ENCODE results near the gene CCDC13.

The CCDC13 gene

DNA sequence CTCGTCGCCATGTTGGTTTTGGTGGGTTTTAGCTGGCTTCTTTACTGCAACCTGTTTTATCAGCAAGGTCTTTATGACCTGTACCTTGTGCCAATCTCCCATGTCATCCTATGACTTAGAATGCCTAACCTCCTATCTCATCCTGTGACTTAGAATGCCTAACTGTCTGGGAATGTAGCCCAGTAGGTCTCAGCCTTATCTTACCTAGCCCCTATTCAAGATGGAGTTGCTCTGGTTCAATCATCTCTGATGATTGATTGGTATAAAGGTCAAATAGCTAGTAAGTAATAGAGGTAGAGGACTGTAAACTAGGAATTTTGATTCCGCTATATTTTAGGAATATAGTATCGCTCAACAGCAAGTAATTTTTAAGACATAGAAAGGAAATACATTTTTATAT is 34.9 kb upstream of the CCDC13 start:
- Histone ChIP-seq H3K27ac (ENCODE audit: low read depth, low read length) (no peak overlapping the region), H3K4me3 (ENCODE audit: low read depth in 1 of 2, low read length in 2 of 2) (no peak overlapping the region)

DNA sequence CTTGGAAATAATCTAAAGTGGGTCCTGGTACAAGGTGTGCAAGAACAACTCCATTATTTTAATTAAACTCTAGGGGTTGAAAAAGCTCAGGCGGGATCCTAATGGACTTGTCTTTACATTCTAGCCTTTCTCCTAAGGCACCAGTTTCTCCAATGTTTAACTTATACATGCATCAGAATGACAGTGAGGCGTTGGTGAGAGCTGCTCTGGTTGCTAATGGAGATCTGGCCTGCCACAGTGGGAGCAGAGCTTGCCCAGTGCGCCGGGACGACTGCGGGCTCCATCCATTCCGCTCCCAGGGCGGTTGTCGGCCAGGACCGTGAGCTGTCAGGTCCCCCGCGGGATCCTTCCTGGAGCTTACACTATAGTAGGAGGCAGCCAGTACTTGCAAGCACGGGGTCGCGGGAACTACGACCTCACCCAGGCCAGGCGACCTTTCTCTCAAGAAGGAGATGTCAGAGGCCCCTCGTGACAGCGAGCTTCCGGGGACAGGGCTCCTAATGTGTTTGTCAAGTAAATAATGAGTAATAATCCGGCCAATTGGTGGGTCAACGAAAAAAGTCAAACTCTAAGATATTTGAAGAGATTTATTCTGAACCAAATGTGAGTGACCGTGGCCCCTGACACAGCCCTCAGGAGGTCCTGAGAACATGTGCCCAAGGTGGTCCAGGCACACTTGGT is 32.2 kb upstream of the CCDC13 start:
- H3K4me1 ChIP-seq (ENCODE audit: insufficient read depth, low read length) = peaks cover 36% of the 10 kb centered on the region
- no peaks in the 10 kb centered on the region for H3K27me3 ChIP-seq (ENCODE audit: control insufficient read depth in 1 of 2, insufficient read depth in 2 of 2, low read length in 2 of 2)
- H3K9ac ChIP-seq (ENCODE audit: low read length) = peak overlapping the region; percentile 52
- peak overlapping the region; percentile 100 for H3K27ac ChIP-seq (ENCODE audit: low read depth, low read length)
- H3K36me3 ChIP-seq (ENCODE audit: insufficient read depth, low read length) = no peaks in the 10 kb centered on the region
- H3K9me3 ChIP-seq (ENCODE audit: low read length) = no peaks in the 10 kb centered on the region
- H3K4me3 ChIP-seq (ENCODE audit: low read depth in 1 of 2, low read length in 2 of 2) = peak overlapping the region in 1 of 2 donors; percentile 99

More for the DNA sequence above, 34.9 kb upstream of the CCDC13 start:
- H3K27me3 ChIP-seq (ENCODE audit: control insufficient read depth in 1 of 2, insufficient read depth in 2 of 2, low read length in 2 of 2) = no peaks in the 10 kb centered on the region
- H3K9me3 ChIP-seq (ENCODE audit: low read length) = no peaks in the 10 kb centered on the region
- no peak overlapping the region for H3K9ac ChIP-seq (ENCODE audit: low read length)
- H3K36me3 ChIP-seq (ENCODE audit: insufficient read depth, low read length) = no peaks in the 10 kb centered on the region
- peaks cover 10% of the 10 kb centered on the region for H3K4me1 ChIP-seq (ENCODE audit: insufficient read depth, low read length)

- no peaks in the 10 kb centered on the region for H3K9me3 ChIP-seq (ENCODE audit: low read length)
- peak overlapping the region; percentile 100 for H3K27ac ChIP-seq (ENCODE audit: low read depth, low read length)
- H3K4me1 ChIP-seq (ENCODE audit: insufficient read depth, low read length) = peaks cover 41% of the 10 kb centered on the region
- H3K4me3 ChIP-seq (ENCODE audit: low read depth in 1 of 2, low read length in 2 of 2) = peak overlapping the region; percentile 92 to 99
- peak overlapping the region; percentile 52 for H3K9ac ChIP-seq (ENCODE audit: low read length)
- H3K36me3 ChIP-seq (ENCODE audit: insufficient read depth, low read length) = no peaks in the 10 kb centered on the region
- H3K27me3 ChIP-seq (ENCODE audit: control insufficient read depth in 1 of 2, insufficient read depth in 2 of 2, low read length in 2 of 2) = no peaks in the 10 kb centered on the region
Measured at GRCh38 chr3:42804831-42805132, 31.7 kb upstream of the CCDC13 start.

DNA sequence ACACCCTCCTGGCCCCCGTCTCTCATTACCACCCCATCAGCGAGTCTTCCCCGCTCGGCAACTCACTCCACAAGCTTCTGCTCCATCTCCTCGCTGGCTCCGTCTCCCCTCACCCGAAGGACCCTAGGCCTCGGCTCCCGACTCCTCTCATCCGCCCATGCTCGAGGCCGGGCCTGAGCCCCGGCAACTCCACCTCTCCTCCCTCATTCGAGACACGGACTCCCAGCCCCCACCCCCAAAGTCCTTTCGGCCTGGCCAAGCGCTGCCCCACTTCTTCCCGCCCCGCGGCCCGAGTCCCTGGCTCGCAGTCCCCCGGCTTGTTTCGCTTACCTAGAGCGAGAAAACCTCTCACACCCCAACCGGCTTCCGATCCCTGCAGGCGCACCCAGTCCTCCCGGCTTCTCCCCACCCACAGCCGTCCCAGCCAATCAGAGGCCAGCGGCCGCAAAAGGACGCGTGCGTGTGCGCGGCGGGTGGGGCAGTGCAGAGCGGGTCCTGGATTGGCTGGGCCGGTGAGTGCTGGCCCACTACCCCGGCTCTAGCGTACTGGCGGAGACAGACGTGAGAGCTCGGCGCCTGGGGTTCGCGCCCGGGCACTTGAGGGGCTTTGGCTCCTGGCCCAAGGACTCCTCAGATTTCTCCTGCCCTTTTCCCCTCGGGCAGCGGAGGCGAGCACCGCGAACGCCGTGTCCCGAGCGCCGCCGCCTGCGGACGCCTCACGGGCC is 31.2 kb upstream of the CCDC13 start, which contains the start of gene HIGD1A:
HIGD1A (minus strand) TSS at position 385 of the 725 bp plus-strand sequence. CDS start 10,237 bp downstream, outside the sequence.
- Histone ChIP-seq H3K36me3 (ENCODE audit: insufficient read depth, low read length) (no peaks in the 10 kb centered on the region), H3K27ac (ENCODE audit: low read depth, low read length) (peak within 1 kb of the TSS; percentile 100), H3K27me3 (ENCODE audit: control insufficient read depth in 1 of 2, insufficient read depth in 2 of 2, low read length in 2 of 2) (no peaks in the 10 kb centered on the region), H3K9me3 (ENCODE audit: low read length) (no peaks in the 10 kb centered on the region), H3K4me3 (ENCODE audit: low read depth in 1 of 2, low read length in 2 of 2) (peak within 1 kb of the TSS; percentile 92 to 99), H3K4me1 (ENCODE audit: insufficient read depth, low read length) (peaks cover 41% of the 10 kb centered on the region), H3K9ac (ENCODE audit: low read length) (peak within 1 kb of the TSS; percentile 99)

DNA sequence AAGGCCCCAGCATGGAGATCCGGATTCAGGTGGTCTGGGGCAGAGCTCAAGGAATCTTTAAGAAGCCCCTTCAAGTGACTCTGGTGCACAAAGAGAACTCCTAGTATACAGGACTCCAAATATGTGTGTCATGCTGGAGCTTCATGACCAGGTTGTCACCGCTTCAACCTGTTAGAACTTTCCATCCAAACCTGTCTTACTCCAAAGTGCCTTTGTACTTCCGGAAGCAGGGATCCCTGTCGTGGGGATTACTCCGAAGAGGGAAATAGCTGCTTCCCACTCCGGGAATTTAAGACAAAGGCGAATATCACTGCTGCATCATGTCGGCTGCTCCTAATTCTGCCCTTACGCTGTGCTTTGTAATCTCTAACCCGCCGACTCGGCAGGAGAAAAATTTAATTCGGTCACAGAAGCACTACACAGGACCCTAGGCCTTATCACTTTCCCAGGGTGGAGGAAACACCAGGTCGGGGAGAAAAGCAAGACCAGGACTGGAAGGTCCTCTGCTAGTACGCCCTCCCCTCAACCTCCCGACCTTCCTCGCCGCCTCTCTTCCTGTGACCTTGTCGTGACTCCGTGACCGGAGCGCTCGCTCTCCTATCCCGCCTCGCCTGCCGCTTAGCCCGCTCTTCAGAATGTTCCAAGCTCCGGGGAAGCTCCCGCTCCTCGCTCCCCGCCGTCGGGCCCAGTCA is 30.5 kb upstream of the CCDC13 start:
- peak overlapping the region; percentile 92 to 99 for H3K4me3 ChIP-seq (ENCODE audit: low read depth in 1 of 2, low read length in 2 of 2)

DNA sequence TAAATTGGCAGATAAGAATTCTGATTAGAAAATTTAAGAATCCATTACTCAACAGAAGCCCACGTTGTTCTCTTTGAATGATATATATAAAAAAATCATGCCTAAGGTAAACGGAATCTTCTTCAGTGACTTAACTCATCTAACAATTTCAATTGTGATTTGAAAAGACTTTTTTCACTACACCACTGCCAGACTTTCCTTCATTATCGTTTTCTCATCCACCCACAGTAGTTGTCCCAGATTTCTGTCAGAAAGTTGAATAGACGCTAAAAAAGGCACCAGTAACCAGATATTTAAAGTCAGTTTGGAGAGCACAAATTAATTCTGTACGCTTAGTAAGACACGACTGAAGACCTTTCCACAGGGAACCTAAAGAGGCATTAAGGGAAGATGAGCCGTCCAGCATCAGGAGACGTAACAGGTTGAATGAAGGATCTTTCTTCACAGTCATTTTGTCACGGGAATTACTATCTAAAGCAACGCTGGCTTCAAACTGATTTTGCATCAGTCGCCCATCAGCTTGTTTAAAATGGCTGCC is 29.9 kb upstream of the CCDC13 start:
- no peaks in the 10 kb centered on the region for H3K9me3 ChIP-seq (ENCODE audit: low read length)
- H3K27me3 ChIP-seq (ENCODE audit: control insufficient read depth in 1 of 2, insufficient read depth in 2 of 2, low read length in 2 of 2) = no peaks in the 10 kb centered on the region
- H3K36me3 ChIP-seq (ENCODE audit: insufficient read depth, low read length) = no peaks in the 10 kb centered on the region
- H3K4me1 ChIP-seq (ENCODE audit: insufficient read depth, low read length) = peaks cover 41% of the 10 kb centered on the region
- H3K9ac ChIP-seq (ENCODE audit: low read length) = peak overlapping the region; percentile 99
- H3K4me3 ChIP-seq (ENCODE audit: low read depth in 1 of 2, low read length in 2 of 2) = peak overlapping the region; percentile 92 to 99
- H3K27ac ChIP-seq (ENCODE audit: low read depth, low read length) = peak overlapping the region; percentile 100

More for the DNA sequence above, 30.5 kb upstream of the CCDC13 start:
- Histone ChIP-seq H3K9me3 (ENCODE audit: low read length) (no peaks in the 10 kb centered on the region), H3K27ac (ENCODE audit: low read depth, low read length) (peak overlapping the region; percentile 100), H3K36me3 (ENCODE audit: insufficient read depth, low read length) (no peaks in the 10 kb centered on the region), H3K9ac (ENCODE audit: low read length) (peak overlapping the region; percentile 99), H3K4me1 (ENCODE audit: insufficient read depth, low read length) (peaks cover 41% of the 10 kb centered on the region), H3K27me3 (ENCODE audit: control insufficient read depth in 1 of 2, insufficient read depth in 2 of 2, low read length in 2 of 2) (no peaks in the 10 kb centered on the region)

DNA sequence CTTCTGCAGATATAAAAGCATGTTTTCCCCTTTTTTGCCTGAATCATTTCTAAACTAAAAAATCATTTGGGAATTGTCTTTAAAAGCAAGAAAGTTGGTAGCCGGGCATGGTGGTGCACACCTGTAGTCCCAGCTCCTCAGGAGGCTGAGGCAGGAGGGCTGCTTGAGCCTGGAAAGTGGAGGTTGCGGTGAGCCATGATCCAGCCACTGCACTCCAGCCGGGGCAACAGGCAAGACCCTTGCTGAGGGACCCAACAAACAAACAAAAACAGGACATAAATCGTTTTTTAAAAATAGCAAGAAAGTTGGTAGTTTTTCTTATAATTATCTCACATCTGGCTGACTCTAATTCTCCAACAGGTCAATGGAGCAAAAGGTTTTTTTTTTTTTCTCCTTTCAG is 28.7 kb upstream of the CCDC13 start:
- Histone ChIP-seq H3K4me3 (ENCODE audit: low read depth in 1 of 2, low read length in 2 of 2) (no peak overlapping the region), H3K9ac (ENCODE audit: low read length) (no peak overlapping the region), H3K27ac (ENCODE audit: low read depth, low read length) (no peak overlapping the region), H3K4me1 (ENCODE audit: insufficient read depth, low read length) (peaks cover 41% of the 10 kb centered on the region), H3K36me3 (ENCODE audit: insufficient read depth, low read length) (no peaks in the 10 kb centered on the region), H3K9me3 (ENCODE audit: low read length) (no peaks in the 10 kb centered on the region), H3K27me3 (ENCODE audit: control insufficient read depth in 1 of 2, insufficient read depth in 2 of 2, low read length in 2 of 2) (no peaks in the 10 kb centered on the region)

GRCh38 chr3:42801048-42801620 is 28.1 kb upstream of the CCDC13 start:
- Histone ChIP-seq H3K36me3 (ENCODE audit: insufficient read depth, low read length) (no peaks in the 10 kb centered on the region), H3K27me3 (ENCODE audit: control insufficient read depth in 1 of 2, insufficient read depth in 2 of 2, low read length in 2 of 2) (no peaks in the 10 kb centered on the region), H3K9ac (ENCODE audit: low read length) (no peak overlapping the region), H3K4me3 (ENCODE audit: low read depth in 1 of 2, low read length in 2 of 2) (no peak overlapping the region), H3K9me3 (ENCODE audit: low read length) (no peaks in the 10 kb centered on the region), H3K4me1 (ENCODE audit: insufficient read depth, low read length) (peaks cover 41% of the 10 kb centered on the region), H3K27ac (ENCODE audit: low read depth, low read length) (no peak overlapping the region)

GRCh38 chr3:42800251-42800650 is 27.2 kb upstream of the CCDC13 start:
- no peak overlapping the region for H3K4me3 ChIP-seq (ENCODE audit: low read depth in 1 of 2, low read length in 2 of 2)
- H3K4me1 ChIP-seq (ENCODE audit: insufficient read depth, low read length) = peaks cover 41% of the 10 kb centered on the region
- no peak overlapping the region for H3K9ac ChIP-seq (ENCODE audit: low read length)
- H3K36me3 ChIP-seq (ENCODE audit: insufficient read depth, low read length) = no peaks in the 10 kb centered on the region
- H3K27me3 ChIP-seq (ENCODE audit: control insufficient read depth in 1 of 2, insufficient read depth in 2 of 2, low read length in 2 of 2) = no peaks in the 10 kb centered on the region
- H3K27ac ChIP-seq (ENCODE audit: low read depth, low read length) = no peak overlapping the region
- no peaks in the 10 kb centered on the region for H3K9me3 ChIP-seq (ENCODE audit: low read length)

DNA sequence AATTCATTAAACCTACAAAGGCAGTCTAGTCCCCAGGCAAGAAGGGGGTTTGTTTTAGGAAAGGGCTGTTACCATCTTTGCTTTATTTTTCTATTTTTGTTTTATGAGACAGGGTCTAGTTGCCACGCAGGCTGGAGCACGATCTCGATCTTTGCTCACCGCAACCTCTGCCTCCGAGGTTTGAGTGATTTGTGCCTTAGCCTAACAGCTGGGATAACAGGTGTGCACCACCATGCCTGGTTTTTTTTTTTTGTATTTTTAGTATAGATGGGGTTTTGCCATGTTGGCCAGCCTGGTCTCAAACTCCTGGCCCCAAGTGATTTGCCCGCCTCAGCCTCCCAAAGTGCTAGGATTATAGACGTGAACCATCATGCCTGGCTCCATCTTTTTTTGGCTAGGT is 26.3 kb upstream of the CCDC13 start:
- Histone ChIP-seq H3K9me3 (ENCODE audit: low read length) (no peaks in the 10 kb centered on the region), H3K36me3 (ENCODE audit: insufficient read depth, low read length) (no peaks in the 10 kb centered on the region), H3K9ac (ENCODE audit: low read length) (no peak overlapping the region), H3K4me3 (ENCODE audit: low read depth in 1 of 2, low read length in 2 of 2) (no peak overlapping the region), H3K4me1 (ENCODE audit: insufficient read depth, low read length) (peaks cover 37% of the 10 kb centered on the region), H3K27ac (ENCODE audit: low read depth, low read length) (no peak overlapping the region), H3K27me3 (ENCODE audit: control insufficient read depth in 1 of 2, insufficient read depth in 2 of 2, low read length in 2 of 2) (no peaks in the 10 kb centered on the region)

DNA sequence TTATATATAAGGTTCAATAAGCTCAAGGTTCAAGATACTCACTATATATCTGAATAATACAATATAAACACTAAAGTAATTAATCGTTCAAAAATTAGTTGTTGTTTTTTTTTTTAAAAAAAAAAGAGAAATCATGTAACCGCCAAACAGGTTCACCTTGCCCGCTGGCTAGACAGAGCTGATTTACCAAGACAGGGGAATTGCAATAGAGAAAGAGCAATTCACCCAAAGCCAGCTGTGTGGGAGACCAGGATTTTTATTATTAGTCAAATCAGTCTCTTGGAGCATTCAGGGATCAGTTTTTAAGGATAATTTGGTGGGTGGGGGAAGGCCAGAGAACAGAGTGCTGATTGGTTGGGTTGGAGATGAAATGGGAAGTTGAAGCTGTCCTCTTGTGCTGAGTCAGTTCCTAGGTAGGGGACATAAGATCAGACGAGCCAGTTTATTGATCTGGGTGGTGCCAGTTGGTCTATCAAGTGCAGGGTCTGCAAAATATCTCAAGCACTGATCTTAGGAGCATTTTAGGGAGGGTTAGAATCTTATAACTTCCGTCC is 23.4 kb upstream of the CCDC13 start:
- H3K4me1 ChIP-seq (ENCODE audit: insufficient read depth, low read length) = peaks cover 15% of the 10 kb centered on the region
- peaks cover 9% of the 10 kb centered on the region for H3K36me3 ChIP-seq (ENCODE audit: insufficient read depth, low read length)
- no peak overlapping the region for H3K27ac ChIP-seq (ENCODE audit: low read depth, low read length)
- H3K9me3 ChIP-seq (ENCODE audit: low read length) = no peaks in the 10 kb centered on the region
- no peak overlapping the region for H3K9ac ChIP-seq (ENCODE audit: low read length)
- no peaks in the 10 kb centered on the region for H3K27me3 ChIP-seq (ENCODE audit: control insufficient read depth in 1 of 2, insufficient read depth in 2 of 2, low read length in 2 of 2)
- H3K4me3 ChIP-seq (ENCODE audit: low read depth in 1 of 2, low read length in 2 of 2) = no peak overlapping the region
